NCI-H128 (cell line): Measurements from ENCODE around the gene FHAD1.
"Not testable (repeated sequence)": the region's sequence is repeated elsewhere in the genome, so short reads cannot be mapped to it uniquely, and the experiment has no call there.

Experiments
- DNase-seq: peaks from one replicate; lab custom pipeline; 2025; ENCODE audit not compliant: unreplicated experiment; lab: John Stamatoyannopoulos, UW

The FHAD1 gene

GRCh38 chr1:15430787-15431570, 184.0 kb downstream of the FHAD1 start:
- DNase-seq: peak; percentile 17

- no peak for DNase-seq
Observed at GRCh38 chr1:15431571-15431948, 184.5 kb downstream of the FHAD1 start.

GRCh38 chr1:15432324-15432723, 185.3 kb downstream of the FHAD1 start:
- DNase-seq: no peak

- no peak for DNase-seq
Observed at GRCh38 chr1:15433471-15433870, 186.4 kb downstream of the FHAD1 start.

- DNase-seq: not testable (repeated sequence)
Observed at GRCh38 chr1:15434739-15435138, 187.7 kb downstream of the FHAD1 start.

GRCh38 chr1:15435239-15436077, 188.4 kb downstream of the FHAD1 start:
- DNase-seq: no peak

GRCh38 chr1:15436881-15437442, 189.9 kb downstream of the FHAD1 start:
- no peak for DNase-seq

- no peak for DNase-seq
Observed at GRCh38 chr1:15439325-15439724, 192.3 kb downstream of the FHAD1 start.

GRCh38 chr1:15440357-15440756, 193.3 kb downstream of the FHAD1 start:
- no peak for DNase-seq

GRCh38 chr1:15441247-15441646, 194.2 kb downstream of the FHAD1 start:
- DNase-seq: no peak

- DNase-seq: no peak
Observed at GRCh38 chr1:15442119-15442518, 195.1 kb downstream of the FHAD1 start.

GRCh38 chr1:15442759-15443158, 195.7 kb downstream of the FHAD1 start:
- DNase-seq: no peak

GRCh38 chr1:15443281-15443680, 196.3 kb downstream of the FHAD1 start:
- DNase-seq: no peak

- no peak for DNase-seq
Observed at GRCh38 chr1:15444468-15445389, 197.7 kb downstream of the FHAD1 start.

GRCh38 chr1:15445390-15446122, 198.5 kb downstream of the FHAD1 start:
- DNase-seq: no peak

GRCh38 chr1:15446212-15446611, 199.2 kb downstream of the FHAD1 start:
- DNase-seq: no peak
